BJ (cell line): ENCODE results near the gene SCYGR7. TPM values are rescaled to one million over a fixed set of nuclear protein-coding genes. Genes with fewer than 3 reads are reported as not detected.

Experiments
- CTCF ChIA-PET: fragments of 350-600 bp; formaldehyde crosslinking; extraction: SDS; loops from one replicate; lab custom pipeline; 2021; ENCODE audit warnings: antibody characterized with exemption, inconsistent platforms; lab: Yijun Ruan, JAX
- POLR2A ChIA-PET: fragments of 300-600 bp; sonication (Branson Sonifier 250); formaldehyde crosslinking; extraction: SDS; loops from one replicate; lab custom pipeline; 2021; ENCODE audit warnings: antibody characterized with exemption; lab: Charles Lee
- DNase-seq: peaks from one replicate; pipeline ENCODE4 v3.0.0-alpha.2; 2011; ENCODE audit warnings: low read depth
- H3K27me3 ChIP-seq: 2 replicates; pipeline ENCODE4 v1.6.0; 2011; ENCODE audit warnings: low read length; ENCODE audit not compliant: control insufficient read depth, insufficient read depth
- H3K36me3 ChIP-seq: 2 replicates; pipeline ENCODE4 v1.5.1; 2011; ENCODE audit warnings: low read length; ENCODE audit not compliant: control insufficient read depth, insufficient read depth
- H3K4me3 ChIP-seq: 2 replicates; pipeline ENCODE4 v1.5.1; 2011; ENCODE audit warnings: low read depth, mild to moderate bottlenecking, control low read depth, low read length
- polyA plus RNA-seq: library from polyadenylated mRNA; depleted of rRNA; stranded (reverse); fragments of >200 nt; gene quantifications from 2 replicates; pipeline ENCODE4 v1.2.3, GENCODE V29; 2011
- TF ChIP-seq, protein P1 (sequence below): IDR thresholded peaks from 2 replicates; pipeline ENCODE4 v1.5.1; 2011; ENCODE audit warnings: low read depth, mild to moderate bottlenecking, control low read depth, inconsistent platforms, low read length, moderate library complexity; ENCODE audit not compliant: insufficient read depth

The SCYGR7 gene
- polyA plus RNA-seq, 1 experiment = not detected

DNA sequence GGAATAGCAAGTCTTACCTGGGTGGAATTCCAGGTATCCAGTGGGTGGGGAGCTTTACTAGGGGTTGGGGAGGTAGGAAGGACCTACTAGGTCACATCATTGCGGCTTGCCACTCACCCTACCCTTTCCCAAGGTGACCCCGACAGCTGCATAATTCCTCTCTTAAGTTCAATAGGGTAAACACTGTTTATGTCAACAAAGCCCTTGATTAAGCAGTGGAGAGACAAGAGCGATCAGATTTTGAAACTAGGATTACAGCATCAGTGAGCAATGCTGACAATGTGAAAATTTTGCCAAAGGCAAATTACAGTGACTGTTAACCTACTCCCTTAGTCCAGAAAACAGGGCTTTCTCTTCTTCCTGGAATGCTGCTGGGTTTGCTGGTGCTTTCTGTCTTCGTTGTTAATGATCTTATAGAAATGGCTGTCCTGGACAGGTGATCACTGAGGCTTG is 24.8 kb upstream of the SCYGR7 start:
- ChIA-PET CTCF (interaction anchor here (1.0 to 1.1 kb wide), 2 partner anchors 13 to 21 kb away, joined by 3 read pairs; no protein-coding TSS in a partner anchor), POLR2A (no interaction called here)
- no peaks in the 10 kb centered on the region for H3K36me3 ChIP-seq
- TF ChIP-seq, protein P1, sequence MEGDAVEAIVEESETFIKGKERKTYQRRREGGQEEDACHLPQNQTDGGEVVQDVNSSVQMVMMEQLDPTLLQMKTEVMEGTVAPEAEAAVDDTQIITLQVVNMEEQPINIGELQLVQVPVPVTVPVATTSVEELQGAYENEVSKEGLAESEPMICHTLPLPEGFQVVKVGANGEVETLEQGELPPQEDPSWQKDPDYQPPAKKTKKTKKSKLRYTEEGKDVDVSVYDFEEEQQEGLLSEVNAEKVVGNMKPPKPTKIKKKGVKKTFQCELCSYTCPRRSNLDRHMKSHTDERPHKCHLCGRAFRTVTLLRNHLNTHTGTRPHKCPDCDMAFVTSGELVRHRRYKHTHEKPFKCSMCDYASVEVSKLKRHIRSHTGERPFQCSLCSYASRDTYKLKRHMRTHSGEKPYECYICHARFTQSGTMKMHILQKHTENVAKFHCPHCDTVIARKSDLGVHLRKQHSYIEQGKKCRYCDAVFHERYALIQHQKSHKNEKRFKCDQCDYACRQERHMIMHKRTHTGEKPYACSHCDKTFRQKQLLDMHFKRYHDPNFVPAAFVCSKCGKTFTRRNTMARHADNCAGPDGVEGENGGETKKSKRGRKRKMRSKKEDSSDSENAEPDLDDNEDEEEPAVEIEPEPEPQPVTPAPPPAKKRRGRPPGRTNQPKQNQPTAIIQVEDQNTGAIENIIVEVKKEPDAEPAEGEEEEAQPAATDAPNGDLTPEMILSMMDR = no peak
- no peaks in the 10 kb centered on the region for H3K27me3 ChIP-seq
- no peak overlapping the region for H3K4me3 ChIP-seq
- DNase-seq = no peak

DNA sequence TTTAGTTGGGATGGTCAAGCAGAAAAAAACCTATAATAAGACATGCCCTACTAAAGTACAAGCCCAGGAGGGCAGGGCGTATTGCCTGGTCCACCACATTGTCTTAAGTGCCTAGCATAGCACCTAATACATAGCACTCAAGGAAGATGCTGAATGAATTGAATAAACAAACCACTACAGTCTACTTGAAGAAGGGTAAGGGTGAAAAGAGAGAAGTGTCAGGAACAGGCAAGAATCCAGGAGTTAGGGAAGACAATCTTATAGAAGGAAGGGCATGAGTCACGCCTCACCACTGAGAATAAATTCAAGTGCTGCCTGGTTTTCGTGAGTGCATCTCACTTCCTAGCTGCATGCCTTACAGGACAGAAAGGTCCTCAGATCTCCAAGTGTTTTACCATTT is 24.2 kb upstream of the SCYGR7 start:
- H3K4me3 ChIP-seq = no peak overlapping the region
- CTCF ChIA-PET = no interaction called here
- POLR2A ChIA-PET = no interaction called here
- H3K36me3 ChIP-seq = no peaks in the 10 kb centered on the region
- no peak for DNase-seq
- TF ChIP-seq, protein P1 = no peak
- H3K27me3 ChIP-seq = no peaks in the 10 kb centered on the region

DNA sequence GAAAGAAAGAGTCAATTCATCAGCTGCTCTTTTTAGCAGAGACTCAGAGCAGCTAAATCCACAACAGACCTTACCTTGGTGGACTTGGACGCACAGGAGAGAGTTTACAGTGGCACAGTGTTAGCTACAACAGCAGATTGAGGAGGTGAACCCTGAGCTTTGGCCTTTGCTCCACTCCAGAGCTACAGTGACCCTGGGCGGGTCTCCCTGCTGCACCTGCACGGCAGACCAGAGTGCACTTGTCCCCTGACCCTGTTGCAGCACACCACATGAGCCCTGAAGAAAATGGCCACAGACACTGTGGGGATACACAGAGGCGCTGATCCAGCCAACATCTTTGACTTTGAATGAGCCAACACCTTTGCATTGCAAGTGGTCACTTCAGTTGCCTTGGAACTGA is 21.3 kb upstream of the SCYGR7 start:
- Histone ChIP-seq H3K36me3 (no peaks in the 10 kb centered on the region), H3K4me3 (no peak overlapping the region), H3K27me3 (no peaks in the 10 kb centered on the region)
- ChIA-PET CTCF (no interaction called here), POLR2A (no interaction called here)
- TF ChIP-seq, protein P1 = no peak
- DNase-seq = no peak

DNA sequence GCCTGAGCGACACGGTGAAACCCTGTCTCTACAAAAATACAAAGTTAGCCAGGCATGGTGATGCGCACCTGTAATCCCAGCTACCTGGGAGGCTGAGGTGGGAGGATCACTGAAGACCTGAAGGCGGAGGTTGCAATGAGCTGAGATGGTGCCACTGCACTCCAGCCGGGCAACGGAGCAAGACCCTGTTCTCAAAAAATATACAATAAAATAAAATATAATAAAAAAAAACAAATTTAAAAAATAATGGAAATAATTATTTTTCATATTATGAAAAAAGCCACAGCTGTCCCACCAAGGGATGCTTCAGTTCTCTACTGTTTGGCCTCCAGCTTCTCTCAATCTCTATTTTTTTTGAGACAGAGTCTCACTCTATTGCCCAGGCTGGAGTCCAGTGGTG is 20.7 kb upstream of the SCYGR7 start:
- no peaks in the 10 kb centered on the region for H3K27me3 ChIP-seq
- ChIA-PET CTCF (no interaction called here), POLR2A (no interaction called here)
- H3K36me3 ChIP-seq = no peaks in the 10 kb centered on the region
- no peak overlapping the region for H3K4me3 ChIP-seq
- no peak for DNase-seq
- TF ChIP-seq, protein P1 = no peak

DNA sequence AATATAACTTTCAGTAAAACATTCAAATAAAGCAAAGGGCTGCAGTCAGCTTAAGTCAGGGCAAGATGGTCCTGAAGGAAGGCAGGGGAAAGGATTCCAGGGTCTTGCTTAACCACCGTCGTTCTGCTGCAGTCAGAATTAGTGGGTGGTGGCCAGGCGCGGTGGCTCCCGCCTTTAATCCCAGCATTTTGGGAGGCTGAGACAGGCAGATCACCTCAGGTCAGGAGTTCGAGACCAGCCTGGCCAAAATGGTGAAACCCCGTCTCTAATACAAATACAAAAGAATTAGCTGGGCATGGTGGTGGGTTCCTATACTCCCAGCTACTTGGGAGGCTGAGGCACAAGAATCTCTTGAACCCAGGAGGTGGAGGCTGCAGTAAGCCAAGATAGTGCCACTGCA is 17.1 kb upstream of the SCYGR7 start:
- Histone ChIP-seq H3K27me3 (no peaks in the 10 kb centered on the region), H3K36me3 (no peaks in the 10 kb centered on the region), H3K4me3 (no peak overlapping the region)
- ChIA-PET POLR2A (no interaction called here), CTCF (no interaction called here)
- TF ChIP-seq, protein P1 = no peak
- DNase-seq = no peak
